Right cardiac atrium (tissue), 5 donors: Measurements from ENCODE around the gene TUBA3C. TPM values are rescaled to one million over a fixed set of nuclear protein-coding genes. Genes with fewer than 3 reads are reported as not detected.
"Not testable (repeated sequence)": the region's sequence is repeated elsewhere in the genome, so short reads cannot be mapped to it uniquely, and the experiment has no call there.

Experiments
- ATAC-seq, 2 donors: fragments of 200-7000 bp; cut with Tn5 transposase; one replicate each; pipeline versions ENCODE4 v1.8.0 to v1.9.1; 2020; ENCODE audit warnings: moderate library complexity in 2 of 2, mild to moderate bottlenecking in 1 of 2
- DNase-seq, 3 donors: peaks; one replicate each; pipeline ENCODE4 v3.0.0-alpha.2; 2020
- H3K27ac ChIP-seq: one replicate; pipeline ENCODE4 v1.5.1; 2013; ENCODE audit warnings: mild to moderate bottlenecking, low read length, control low read depth, moderate library complexity
- H3K27me3 ChIP-seq: one replicate; pipeline ENCODE4 v1.6.1; 2013; ENCODE audit not compliant: control insufficient read depth, insufficient read depth
- H3K4me1 ChIP-seq: one replicate; pipeline ENCODE4 v1.6.1; 2013; ENCODE audit warnings: low read length; ENCODE audit not compliant: control insufficient read depth, insufficient read depth
- H3K4me3 ChIP-seq: one replicate; pipeline ENCODE4 v1.5.1; 2013; ENCODE audit warnings: low read length, control low read depth
- H3K9me3 ChIP-seq: one replicate; pipeline ENCODE4 v1.6.1; 2013; ENCODE audit warnings: low read length; ENCODE audit not compliant: control insufficient read depth
- WGBS: extraction: QIAGEN DNeasy Blood & Tissue Kit; methylation state at CpG from one replicate; pipeline ENCODE4 v1.1.7; 2013; 5-methylcytosine and 5-hydroxymethylcytosine counted together
- intact Hi-C, 4 donors: fragments of 100-400 bp; cut with DNase I; formaldehyde crosslinking; loops; one replicate each; pipeline versions ENCODE4 v1.11.0 to v1.14.0; 2022 to 2023
- long read RNA-seq, 4 donors: library from polyadenylated mRNA; unstranded; transcript quantifications; one replicate each; pipeline ENCODE4 v2.0.0, GENCODE V29; 2020 to 2021
- polyA plus RNA-seq: library from polyadenylated mRNA; stranded (reverse); fragments of 200-250 nt; gene quantifications from one replicate; pipeline ENCODE4 v1.2.3, GENCODE V29; 2013
- total RNA-seq, 4 donors: library from RNA; stranded (reverse); fragmentation: NEBNext Ultra II Directional; extraction: Animal tissue kit (Norgen Biotek cat#: 25700); gene quantifications; one replicate each; pipeline ENCODE4 v1.2.1, GENCODE V29; 2021
- donor health status: healthy with polysubstance abuse.
- donor health status: DM: no; HTN: yes; CAD: no.
- donor health status: DM: no; HTN: no; CAD: no.
- donor health status: DM: no; HTN: yes; CAD: no; lungs with severe emphysema.
- donor health status: DM: yes; HTN: yes; CAD: no.

The TUBA3C gene
- total RNA-seq = not detected
- polyA plus RNA-seq = 0.14 TPM
- long read RNA-seq, donor 1 = 0 reads
- long read RNA-seq, donor 2, partial matches to known transcripts = 1 of 1 reads
- long read RNA-seq, donor 2, other reads (novel, unspliced or antisense) = 0 of 1 reads
- long read RNA-seq, donor 3, partial matches to known transcripts = 1 of 1 reads
- long read RNA-seq, donor 3, other reads (novel, unspliced or antisense) = 0 of 1 reads
- long read RNA-seq, donor 4 = 0 reads

- intact Hi-C loops = no loop called here
- DNase-seq = no peak
Measured at GRCh38 chr13:19181621-19182485, at the start of gene TUBA3C. TSS of gene TUBA3C (minus strand) at chr13:19181824. CDS start at chr13:19181747, 77 bp downstream.

DNA sequence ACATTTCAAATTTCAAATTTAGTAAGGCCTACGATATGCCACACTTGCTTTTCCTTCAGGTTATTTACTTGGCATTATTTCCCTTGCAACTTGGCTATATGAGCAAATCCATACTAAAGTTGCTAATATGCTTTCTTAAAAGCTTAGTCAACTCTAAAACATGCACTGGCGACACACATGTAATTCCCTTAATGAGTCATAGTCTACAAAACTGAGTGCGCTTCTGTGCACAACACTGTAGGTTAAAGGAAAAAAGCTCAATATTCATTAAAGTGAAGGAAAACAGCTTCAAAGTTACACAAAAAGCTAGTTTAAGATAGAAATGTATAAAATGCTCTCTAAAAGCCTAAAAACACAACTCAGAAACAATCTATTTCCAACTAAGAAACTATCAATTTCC is 25.8 kb upstream of the TUBA3C start:
- intact Hi-C loops, H3K4me1 ChIP-seq, H3K4me3 ChIP-seq, H3K9me3 ChIP-seq, H3K27me3 ChIP-seq, DNase-seq, H3K27ac ChIP-seq, ATAC-seq: not testable (repeated sequence)
- WGBS = 69% methylated on average over 3 of the region's 3 CpGs

More at GRCh38 chr13:19181621-19182485, at the start of gene TUBA3C:
- Histone ChIP-seq H3K9me3 (no peaks in the 10 kb centered on the region), H3K4me3 (no peak within 1 kb of the TSS), H3K4me1 (no peaks in the 10 kb centered on the region), H3K27ac (no peak within 1 kb of the TSS), H3K27me3 (no peaks in the 10 kb centered on the region)
- ATAC-seq = no peak
- WGBS = 87% methylated on average over 40 of the region's 40 CpGs

GRCh38 chr13:19192622-19193021 is 11.0 kb upstream of the TUBA3C start:
- H3K27ac ChIP-seq, H3K9me3 ChIP-seq, DNase-seq, H3K4me3 ChIP-seq, ATAC-seq, H3K27me3 ChIP-seq, intact Hi-C loops, H3K4me1 ChIP-seq: not testable (repeated sequence)
- 71% methylated on average over 3 of the region's 3 CpGs for WGBS

GRCh38 chr13:19189911-19190310 is 8.3 kb upstream of the TUBA3C start:
- H3K4me3 ChIP-seq, H3K27me3 ChIP-seq, H3K9me3 ChIP-seq, intact Hi-C loops, DNase-seq, H3K27ac ChIP-seq, H3K4me1 ChIP-seq, ATAC-seq: not testable (repeated sequence)
- 70% methylated on average over 3 of the region's 3 CpGs for WGBS

GRCh38 chr13:19189368-19189767 is 7.7 kb upstream of the TUBA3C start:
- H3K4me1 ChIP-seq, H3K4me3 ChIP-seq, DNase-seq, H3K9me3 ChIP-seq, H3K27me3 ChIP-seq, H3K27ac ChIP-seq, ATAC-seq, intact Hi-C loops: not testable (repeated sequence)
- 60% methylated on average over 4 of the region's 5 CpGs for WGBS

- no peaks in the 10 kb centered on the region for H3K9me3 ChIP-seq
- H3K4me3 ChIP-seq = no peak overlapping the region
- no peaks in the 10 kb centered on the region for H3K27me3 ChIP-seq
- DNase-seq (no peak), ATAC-seq (no peak)
- H3K4me1 ChIP-seq = no peaks in the 10 kb centered on the region
- intact Hi-C loops = no loop called here
- H3K27ac ChIP-seq = no peak overlapping the region
- WGBS = 64% methylated on average over 5 of the region's 5 CpGs
Measured at GRCh38 chr13:19185865-19186645, 4.4 kb upstream of the TUBA3C start.

DNA sequence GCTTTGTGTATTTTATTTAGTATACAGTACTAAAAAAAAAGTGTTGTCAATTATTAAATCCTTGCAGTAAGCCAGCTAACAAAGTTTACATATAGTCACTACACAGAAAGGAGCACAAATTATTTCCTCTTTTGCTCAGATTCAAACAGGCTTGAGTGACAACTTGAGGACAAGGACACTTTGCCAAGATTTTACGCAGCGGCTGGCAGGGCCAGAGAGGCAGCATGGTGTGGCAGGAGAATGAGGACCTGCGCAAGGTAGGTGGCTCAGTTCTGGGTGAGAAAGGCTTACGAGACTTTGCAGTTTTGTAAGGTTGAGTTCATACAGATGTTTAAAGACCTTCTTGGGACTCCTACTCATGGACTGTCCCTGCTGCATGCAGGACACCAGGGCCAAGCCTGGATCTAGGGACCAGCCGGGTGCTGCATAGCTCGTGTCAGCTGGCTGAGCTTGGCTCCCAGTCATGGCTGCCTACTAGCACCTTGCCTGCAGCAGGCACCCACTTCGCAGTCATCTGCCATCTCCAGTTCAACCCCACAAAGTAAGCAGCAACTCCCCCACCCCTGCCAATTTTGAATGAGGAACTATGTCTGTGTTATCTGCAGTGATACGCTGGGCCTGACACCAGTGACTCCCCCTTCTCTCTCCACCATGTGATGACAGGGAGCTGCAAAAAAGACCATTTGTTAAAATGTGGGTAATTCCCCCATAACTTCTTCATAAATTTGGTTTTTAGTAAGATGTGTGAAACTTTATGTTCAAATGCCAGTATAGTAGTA is 3.7 kb upstream of the TUBA3C start:
- DNase-seq (no peak), ATAC-seq (no peak)
- 79% methylated on average over 8 of the region's 8 CpGs for WGBS
- no peak overlapping the region for H3K4me3 ChIP-seq
- no peaks in the 10 kb centered on the region for H3K4me1 ChIP-seq
- H3K9me3 ChIP-seq = no peaks in the 10 kb centered on the region
- H3K27me3 ChIP-seq = no peaks in the 10 kb centered on the region
- intact Hi-C loops = no loop called here
- no peak overlapping the region for H3K27ac ChIP-seq

- intact Hi-C loops = no loop called here
- Histone ChIP-seq H3K27ac (no peak overlapping the region), H3K27me3 (no peaks in the 10 kb centered on the region), H3K4me1 (no peaks in the 10 kb centered on the region), H3K4me3 (no peak overlapping the region), H3K9me3 (no peaks in the 10 kb centered on the region)
- WGBS = 89% methylated on average over 5 of the region's 5 CpGs
- ATAC-seq (no peak), DNase-seq (no peak)
Measured at GRCh38 chr13:19184176-19184575, 2.6 kb upstream of the TUBA3C start.

GRCh38 chr13:19183676-19184075 is 2.1 kb upstream of the TUBA3C start:
- ATAC-seq (no peak), DNase-seq (no peak)
- WGBS = 40% methylated on average over 3 of the region's 3 CpGs
- H3K27ac ChIP-seq = no peak overlapping the region
- H3K4me3 ChIP-seq = no peak overlapping the region
- H3K9me3 ChIP-seq = no peaks in the 10 kb centered on the region
- intact Hi-C loops = no loop called here
- no peaks in the 10 kb centered on the region for H3K27me3 ChIP-seq
- no peaks in the 10 kb centered on the region for H3K4me1 ChIP-seq

DNA sequence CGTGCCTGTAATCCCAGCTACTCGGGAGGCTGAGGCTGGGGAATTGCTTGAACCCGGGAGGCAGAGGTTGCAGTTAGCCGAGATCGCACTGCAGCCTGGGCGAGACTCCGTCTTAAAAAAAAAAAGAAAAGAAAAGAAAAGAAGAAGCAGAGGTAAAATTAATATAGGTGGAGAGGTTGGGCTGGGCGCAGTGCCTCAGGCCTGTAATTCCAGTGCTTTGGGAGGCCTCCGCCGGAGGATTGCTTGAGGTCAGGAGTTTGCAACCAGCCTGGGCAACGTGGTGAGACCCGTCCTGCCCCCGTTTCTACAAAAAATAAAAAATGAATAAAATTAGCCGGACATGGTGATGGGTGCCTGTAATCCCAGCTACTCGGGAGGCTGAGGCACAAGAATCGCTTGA is 912 bp upstream of the TUBA3C start:
- WGBS = 86% methylated on average over 16 of the region's 16 CpGs
- no peak overlapping the region for H3K4me3 ChIP-seq
- DNase-seq (no peak), ATAC-seq (no peak)
- H3K27me3 ChIP-seq = no peaks in the 10 kb centered on the region
- H3K9me3 ChIP-seq = no peaks in the 10 kb centered on the region
- H3K4me1 ChIP-seq = no peaks in the 10 kb centered on the region
- intact Hi-C loops = no loop called here
- H3K27ac ChIP-seq = no peak overlapping the region
